Mucosa of gallbladder (tissue), 1 donor: ENCODE measurements around the gene CNTN4. TPM values are rescaled to one million over a fixed set of nuclear protein-coding genes. Genes with fewer than 3 reads are reported as not detected.

Experiments used
- DNase-seq: peaks from one replicate; pipeline ENCODE4 v3.0.0-alpha.2; 2020; ENCODE audit warnings: low spot score
- total RNA-seq: library from RNA; stranded (reverse); gene quantifications from one replicate; pipeline ENCODE4 v1.2.1, GENCODE V29; 2021
- donor health status: DM: no; HTN: no; CAD: no.

Gene CNTN4
- total RNA-seq, 1 donor from 2014 or later: 5.2 TPM

- DNase-seq: no peak
Observed at GRCh38 chr3:2589336-2589969, 490.8 kb downstream of the CNTN4 start.

DNA sequence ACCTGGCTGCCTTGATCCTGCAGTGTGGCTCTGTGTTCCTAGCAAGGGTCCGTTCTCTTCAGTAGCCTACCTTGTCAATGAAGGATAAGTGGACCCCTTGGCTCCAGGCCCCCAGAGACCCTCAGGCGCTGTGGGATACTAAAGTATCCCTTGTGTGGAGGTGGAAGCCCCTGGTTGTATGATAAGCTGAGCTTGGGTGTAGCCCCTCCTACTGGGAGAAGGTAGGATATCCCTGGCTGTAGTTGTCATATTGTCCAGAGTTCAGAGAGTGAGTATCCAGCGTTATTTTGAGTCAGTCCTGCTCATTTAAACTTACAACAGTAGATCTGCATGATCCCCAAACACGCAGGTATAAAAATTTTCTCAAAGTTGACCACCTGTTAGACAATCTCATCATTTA is 496.8 kb downstream of the CNTN4 start:
- DNase-seq: no peak

DNA sequence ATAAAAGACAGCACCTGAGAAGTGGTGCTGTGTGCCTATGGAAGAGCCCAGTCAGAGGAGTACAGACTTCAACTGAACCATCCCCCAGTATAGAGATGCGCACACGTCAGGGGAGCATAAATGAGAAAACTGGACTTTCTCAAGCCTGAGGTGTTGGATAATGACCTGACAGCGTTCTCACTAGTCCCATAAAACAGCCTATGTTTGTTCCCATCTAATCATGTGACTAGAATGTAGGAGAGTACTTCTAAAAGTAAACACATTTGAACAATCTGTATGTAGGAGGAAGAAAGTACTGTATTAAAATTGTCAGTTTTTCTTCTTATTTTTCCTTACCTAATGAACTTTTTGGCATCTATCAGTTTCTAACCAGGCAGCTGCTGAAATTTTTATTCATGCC is 498.9 kb downstream of the CNTN4 start:
- no peak for DNase-seq

- DNase-seq: no peak
Observed at GRCh38 chr3:2599471-2599870, 500.8 kb downstream of the CNTN4 start.

GRCh38 chr3:2603692-2604289 is 505.1 kb downstream of the CNTN4 start:
- DNase-seq: no peak

- DNase-seq: no peak
Observed at GRCh38 chr3:2614578-2614977, 515.9 kb downstream of the CNTN4 start.

GRCh38 chr3:2615080-2615479 is 516.4 kb downstream of the CNTN4 start:
- DNase-seq: no peak

- no peak for DNase-seq
Observed at GRCh38 chr3:2623436-2623835, 524.8 kb downstream of the CNTN4 start.

DNA sequence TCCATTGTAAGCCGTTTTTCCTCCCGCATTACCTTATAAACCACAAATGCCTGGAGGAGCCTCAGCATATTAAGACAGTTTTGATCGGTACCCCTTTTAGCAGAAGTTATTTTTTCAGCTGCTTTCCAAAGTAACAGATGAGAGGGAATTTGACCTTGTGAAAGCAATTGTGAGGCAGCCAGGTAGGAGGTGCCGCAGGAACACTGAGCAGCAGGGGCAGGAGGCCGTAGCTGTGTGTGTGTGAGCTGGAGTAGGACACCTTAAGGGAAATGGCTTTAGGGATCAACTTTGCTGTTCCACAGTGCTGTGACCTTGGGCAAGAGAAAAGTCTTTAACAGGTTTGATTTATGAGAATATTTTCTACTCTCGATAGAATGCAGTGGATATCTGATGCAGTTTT is 529.5 kb downstream of the CNTN4 start:
- DNase-seq: no peak

DNA sequence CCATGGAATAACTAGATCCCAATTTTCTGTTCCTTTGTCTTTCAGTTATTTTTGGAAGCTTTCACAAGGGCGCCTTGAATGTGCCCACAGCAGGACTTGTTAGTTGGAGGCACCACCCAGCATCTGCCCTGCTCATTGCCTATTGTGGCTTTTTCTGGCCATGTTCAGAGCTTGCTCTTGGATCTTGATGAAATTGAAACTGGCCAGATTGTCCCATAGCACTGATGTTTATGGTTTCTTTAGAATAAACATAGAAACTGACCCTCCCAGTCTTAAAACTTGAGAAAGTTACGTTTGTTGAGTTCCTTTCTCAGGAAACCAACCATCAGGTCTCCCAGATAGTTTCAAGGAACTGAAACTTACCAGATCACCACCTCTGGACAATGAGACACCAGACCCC is 536.8 kb downstream of the CNTN4 start:
- no peak for DNase-seq

- no peak for DNase-seq
Observed at GRCh38 chr3:2643606-2644005, 544.9 kb downstream of the CNTN4 start.

DNA sequence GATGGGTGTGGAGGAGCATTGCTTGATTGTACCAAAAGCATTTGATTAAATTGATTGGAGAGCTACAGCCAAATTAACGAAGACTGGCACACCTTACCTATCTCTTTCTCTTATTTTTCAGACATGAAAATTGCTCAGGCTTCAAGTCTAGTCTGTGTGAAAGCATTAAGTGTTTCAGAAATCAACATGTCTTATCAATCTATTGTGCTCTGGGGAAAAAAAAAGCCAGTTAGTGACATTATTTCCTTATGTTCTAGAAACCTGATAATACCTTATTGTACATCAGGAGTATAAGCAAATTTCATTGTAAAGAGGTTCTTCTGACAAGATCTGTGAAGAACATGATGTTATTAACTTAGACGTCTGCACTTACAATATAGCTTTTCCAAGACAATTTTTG is 546.3 kb downstream of the CNTN4 start:
- no peak for DNase-seq

- DNase-seq: no peak
Observed at GRCh38 chr3:2650746-2651145, 552.1 kb downstream of the CNTN4 start.

GRCh38 chr3:2652386-2652785 is 553.7 kb downstream of the CNTN4 start:
- DNase-seq: no peak

DNA sequence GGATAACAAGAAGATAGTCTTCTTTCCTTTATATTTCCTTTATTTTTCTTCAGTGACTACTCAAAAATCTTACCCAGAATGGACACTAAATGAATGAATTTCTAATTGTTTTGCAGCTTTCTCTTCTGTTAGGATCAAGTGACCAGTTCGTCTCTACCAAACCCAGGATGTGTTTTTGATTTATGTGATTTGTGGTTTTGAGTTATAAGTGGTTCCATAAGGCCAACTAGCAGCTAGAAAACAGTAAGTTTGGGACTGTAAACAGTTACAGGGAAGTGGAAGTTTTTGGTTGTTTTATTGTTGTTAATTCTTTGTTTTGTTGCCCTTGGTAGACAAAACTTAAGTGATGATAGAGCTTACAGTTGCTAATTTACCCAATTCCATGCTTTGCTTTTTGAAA is 555.0 kb downstream of the CNTN4 start:
- DNase-seq: no peak

DNA sequence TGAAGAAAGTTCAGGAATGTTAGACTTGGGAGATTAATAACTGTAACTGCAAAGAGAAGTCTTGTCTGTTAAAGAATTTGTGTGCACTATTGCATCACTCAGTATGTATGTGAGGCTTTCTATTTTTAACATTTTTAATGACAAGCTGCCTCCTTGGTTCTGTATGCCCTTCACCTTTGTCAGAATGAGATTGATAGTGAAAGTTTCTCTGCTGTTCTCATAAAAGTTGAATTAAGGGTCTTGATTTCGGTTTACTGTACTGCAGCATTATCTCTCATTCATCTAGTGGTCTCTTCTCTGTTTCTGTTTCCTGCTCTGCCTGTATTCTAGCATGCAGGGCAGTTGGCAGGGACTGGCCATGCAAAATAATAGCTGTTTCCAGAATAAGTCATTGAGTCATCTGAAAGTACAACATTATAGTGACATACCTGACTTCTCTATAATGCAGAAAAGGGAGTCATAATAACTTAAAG is 556.6 kb downstream of the CNTN4 start:
- DNase-seq: no peak

GRCh38 chr3:2656806-2657777 is 558.4 kb downstream of the CNTN4 start:
- DNase-seq: no peak

DNA sequence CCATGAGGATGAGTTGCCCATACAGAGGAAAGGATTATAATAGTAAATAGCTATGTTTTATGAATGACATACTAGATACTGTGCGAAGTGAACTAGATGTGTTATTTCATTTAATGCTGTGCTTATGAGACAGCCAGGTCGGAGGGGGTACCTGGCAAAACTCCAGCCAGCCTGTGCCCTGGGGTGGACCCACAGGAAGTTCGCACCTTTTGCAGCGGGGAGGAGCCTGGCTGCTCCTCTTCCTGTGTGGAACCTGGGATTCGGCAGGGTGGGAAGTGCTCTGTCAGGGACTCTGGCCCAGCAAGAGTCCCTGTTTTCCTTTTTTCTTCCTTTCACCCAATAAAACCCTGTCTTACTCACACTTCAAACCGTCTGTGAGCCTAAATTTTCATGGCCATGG is 559.3 kb downstream of the CNTN4 start:
- DNase-seq: no peak

GRCh38 chr3:2659896-2660295 is 561.2 kb downstream of the CNTN4 start:
- DNase-seq: no peak

- no peak for DNase-seq
Observed at GRCh38 chr3:2661078-2661477, 562.4 kb downstream of the CNTN4 start.

DNA sequence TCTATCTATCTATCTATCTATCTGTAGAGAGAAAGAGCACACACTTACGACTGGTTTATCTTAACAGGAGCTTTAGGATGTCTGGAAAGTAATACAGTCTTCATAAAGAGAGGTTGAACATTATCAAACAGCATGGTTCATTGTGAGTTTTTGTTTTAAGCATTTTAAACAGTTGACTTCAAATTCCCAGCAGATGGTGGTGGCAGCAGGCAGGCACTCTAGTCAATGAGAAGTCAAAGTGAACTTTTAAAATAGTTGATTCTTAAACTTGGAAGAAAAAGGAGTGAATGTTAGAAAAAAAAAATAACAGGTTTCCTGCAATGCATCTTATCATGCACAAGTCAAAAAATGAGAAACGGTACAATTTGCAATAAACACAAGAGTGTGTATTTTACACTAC is 578.8 kb downstream of the CNTN4 start:
- no peak for DNase-seq

GRCh38 chr3:2680236-2680635 is 581.6 kb downstream of the CNTN4 start:
- DNase-seq: no peak

DNA sequence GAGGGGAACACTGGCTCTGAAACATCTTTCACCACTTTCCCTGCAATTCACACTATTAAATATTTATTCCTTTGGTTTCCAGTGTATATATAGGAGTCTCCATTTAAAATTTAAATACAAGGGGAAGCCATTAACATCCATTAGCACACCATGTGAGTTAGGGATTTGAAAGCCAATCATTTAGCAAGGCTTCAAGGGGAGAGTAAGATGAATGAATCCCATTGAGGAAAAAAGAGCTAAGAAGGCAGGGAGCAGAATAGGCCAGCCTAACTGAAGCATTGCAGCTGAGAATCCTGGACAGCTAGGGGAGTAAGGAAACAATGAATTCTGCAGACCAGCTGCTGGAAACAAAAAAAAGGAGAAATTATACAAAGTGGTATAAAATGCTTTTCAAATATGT is 585.4 kb downstream of the CNTN4 start:
- no peak for DNase-seq
